SK-N-SH (cell line): ENCODE measurements around the gene CNDP2. TPM values are rescaled to one million over a fixed set of nuclear protein-coding genes. Genes with fewer than 3 reads are reported as not detected.

Experiments used
- CTCF ChIA-PET: fragments of 300-600, 350-600 bp; formaldehyde crosslinking; extraction: SDS; loops from one replicate; lab custom pipeline; 2021; lab: Yijun Ruan, JAX
- POLR2A ChIA-PET: fragments of 350-600 bp; sonication (Branson Sonifier 250); formaldehyde crosslinking; extraction: SDS; loops from one replicate; lab custom pipeline; 2020; ENCODE audit warnings: antibody characterized with exemption, inconsistent platforms; lab: Yijun Ruan, JAX
- DNase-seq: peaks from one replicate; pipeline ENCODE4 v3.0.0; 2012
- H2AFZ ChIP-seq: fragments of 200-600 bp; sonication (generic); 2 replicates; pipeline ENCODE4 v1.8.1; 2016; ENCODE audit warnings: antibody characterized with exemption, mild to moderate bottlenecking, low read depth
- H3F3A ChIP-seq: fragments of 200-600 bp; sonication (generic); replicated peaks from 2 replicates; pipeline ENCODE3; 2016; ENCODE audit warnings: antibody characterized with exemption, mild to moderate bottlenecking; ENCODE audit not compliant: insufficient read depth
- H3K27ac ChIP-seq, 2 experiments: fragments of 200-500 bp in 1 of 2; fragments of 200-600 bp in 1 of 2; sonication (Bioruptor generic) in 1 of 2; sonication (generic), shearing (Covaris generic) in 1 of 2; 2 replicates each; pipeline versions ENCODE4 v1.5.1 to v1.6.1; 2014 to 2016; ENCODE audit warnings: low read depth in 2 of 2, inconsistent platforms in 1 of 2, low read length in 1 of 2, mild to moderate bottlenecking in 1 of 2, mixed read lengths in 1 of 2
- H3K27me3 ChIP-seq: fragments of 200-600 bp; sonication (generic), shearing (Covaris generic); 2 replicates; pipeline ENCODE4 v1.6.1; 2016; ENCODE audit warnings: mixed run types; ENCODE audit not compliant: insufficient read depth
- H3K36me3 ChIP-seq, 2 experiments: fragments of 200-500 bp in 1 of 2; fragments of 200-600 bp in 1 of 2; sonication (Bioruptor generic) in 1 of 2; sonication (generic) in 1 of 2; replicated peaks in 1 of 2; 2 replicates each; pipeline versions ENCODE3 to v1.5.1; 2014 to 2016; ENCODE audit warnings: low read length in 1 of 2, mild to moderate bottlenecking in 1 of 2; ENCODE audit not compliant: insufficient read depth in 2 of 2, control insufficient read depth in 1 of 2
- H3K4me1 ChIP-seq, 2 experiments: fragments of 200-500 bp in 1 of 2; fragments of 200-600 bp in 1 of 2; sonication (Bioruptor generic) in 1 of 2; sonication (generic), shearing (Covaris generic) in 1 of 2; 2 replicates each; pipeline versions ENCODE4 v1.5.1 to v1.6.1; 2014 to 2016; ENCODE audit warnings: low read depth in 1 of 2, low read length in 1 of 2, mixed run types in 1 of 2; ENCODE audit not compliant: insufficient read depth in 2 of 2, control insufficient read depth in 1 of 2
- H3K4me2 ChIP-seq: fragments of 200-600 bp; sonication (generic), shearing (Covaris generic); 2 replicates; pipeline ENCODE4 v1.6.1; 2017; ENCODE audit warnings: mixed run types
- H3K4me3 ChIP-seq, 2 experiments: fragments of 200-500 bp in 1 of 2; fragments of 200-600 bp in 1 of 2; sonication (Bioruptor generic) in 1 of 2; sonication (generic), shearing (Covaris generic) in 1 of 2; 2 replicates each; pipeline versions ENCODE4 v1.5.1 to v1.8.1; 2014 to 2016; ENCODE audit warnings: low read depth in 2 of 2, inconsistent platforms in 1 of 2, low read length in 1 of 2, mild to moderate bottlenecking in 1 of 2, mixed read lengths in 1 of 2, moderate library complexity in 1 of 2
- H3K79me2 ChIP-seq: fragments of 200-600 bp; sonication (generic); 2 replicates; pipeline ENCODE4 v1.8.1; 2017; ENCODE audit warnings: mild to moderate bottlenecking; ENCODE audit not compliant: insufficient read depth
- H3K9ac ChIP-seq: fragments of 200-600 bp; sonication (generic); 2 replicates; pipeline ENCODE4 v1.6.1; 2017; ENCODE audit warnings: mixed run types
- H3K9me2 ChIP-seq: fragments of 200-600 bp; sonication (generic); 2 replicates; pipeline ENCODE4 v1.6.1; 2017; ENCODE audit warnings: mixed run types
- H3K9me3 ChIP-seq: fragments of 200-600 bp; sonication (generic); 2 replicates; pipeline ENCODE4 v1.6.1; 2017; ENCODE audit warnings: mixed run types, mild to moderate bottlenecking, moderate library complexity
- H4K20me1 ChIP-seq: fragments of 200-600 bp; sonication (generic); 2 replicates; pipeline ENCODE4 v1.6.1; 2017; ENCODE audit warnings: mild to moderate bottlenecking, mixed run types; ENCODE audit not compliant: insufficient read depth
- JUND ChIP-seq: IDR thresholded peaks from 2 replicates; pipeline ENCODE4 v1.4.0; 2012
- MEF2A ChIP-seq: IDR thresholded peaks from 2 replicates; pipeline ENCODE4 v1.4.0; 2012; ENCODE audit warnings: low read depth, borderline replicate concordance
- NFIC ChIP-seq: IDR thresholded peaks from 2 replicates; pipeline ENCODE4 v1.4.0; 2012; ENCODE audit warnings: borderline replicate concordance
- RAD21 ChIP-seq: IDR thresholded peaks from 2 replicates; pipeline ENCODE4 v1.6.1; 2012; ENCODE audit warnings: mild to moderate bottlenecking, low read length
- RCOR1 ChIP-seq: fragments of 150-350 bp; IDR thresholded peaks from 2 replicates; pipeline ENCODE4 v1.6.1; 2017; ENCODE audit warnings: antibody characterized with exemption, low read length
- YY1 ChIP-seq: IDR thresholded peaks from 2 replicates; pipeline ENCODE4 v1.4.0; 2012; ENCODE audit warnings: low read depth, mild to moderate bottlenecking
- ZBTB33 ChIP-seq: IDR thresholded peaks from 2 replicates; pipeline ENCODE4 v1.4.0; 2012; ENCODE audit warnings: low read depth, borderline replicate concordance
- WGBS: methylation state at CpG from one replicate; pipeline ENCODE4 v1.1.6; 2017; ENCODE audit warnings: low lambda C conversion rate; 5-methylcytosine and 5-hydroxymethylcytosine counted together
- polyA plus RNA-seq, 3 experiments: library from polyadenylated mRNA; depleted of rRNA; stranded (reverse); fragments of >200 nt; gene quantifications; 2 replicates each; pipeline ENCODE4 v1.2.3, GENCODE V29; 2012
- TF ChIP-seq, protein P1 (sequence below): IDR thresholded peaks from 2 replicates; pipeline ENCODE4 v1.6.1; 2012; ENCODE audit warnings: mild to moderate bottlenecking, low read depth, low read length, moderate library complexity
- TF ChIP-seq, protein P2 (sequence below): IDR thresholded peaks from 2 replicates; pipeline ENCODE4 v1.4.0; 2012; ENCODE audit warnings: low read depth

The CNDP2 gene
- polyA plus RNA-seq, 1 of the 3 experiments (the other 2 are of a cell fraction): 78.5 TPM

- ChIA-PET POLR2A (no interaction called here), CTCF (no interaction called here)
These were observed 36.4 kb downstream of the CNDP2 start for GRCh38 chr18:74532511-74533025.

More at GRCh38 chr18:74532511-74533025, 36.4 kb downstream of the CNDP2 start:
- H3K9me3 ChIP-seq: no peaks in the 10 kb centered on the region
- no peak for DNase-seq
- no peaks in the 10 kb centered on the region for H4K20me1 ChIP-seq
- H3K4me2 ChIP-seq: no peak overlapping the region
- no peaks in the 10 kb centered on the region for H3F3A ChIP-seq
- peaks cover 19% of the 10 kb centered on the region; the same call in 1 of the 2 replicates for H3K27me3 ChIP-seq
- H3K9me2 ChIP-seq: no peaks in the 10 kb centered on the region
- 36% methylated on average over 7 of the region's 9 CpGs for WGBS
- H2AFZ ChIP-seq: no peak overlapping the region
- H3K79me2 ChIP-seq: no peaks in the 10 kb centered on the region
- H3K36me3 ChIP-seq: no peaks in the 10 kb centered on the region
- TF ChIP-seq, protein P1, sequence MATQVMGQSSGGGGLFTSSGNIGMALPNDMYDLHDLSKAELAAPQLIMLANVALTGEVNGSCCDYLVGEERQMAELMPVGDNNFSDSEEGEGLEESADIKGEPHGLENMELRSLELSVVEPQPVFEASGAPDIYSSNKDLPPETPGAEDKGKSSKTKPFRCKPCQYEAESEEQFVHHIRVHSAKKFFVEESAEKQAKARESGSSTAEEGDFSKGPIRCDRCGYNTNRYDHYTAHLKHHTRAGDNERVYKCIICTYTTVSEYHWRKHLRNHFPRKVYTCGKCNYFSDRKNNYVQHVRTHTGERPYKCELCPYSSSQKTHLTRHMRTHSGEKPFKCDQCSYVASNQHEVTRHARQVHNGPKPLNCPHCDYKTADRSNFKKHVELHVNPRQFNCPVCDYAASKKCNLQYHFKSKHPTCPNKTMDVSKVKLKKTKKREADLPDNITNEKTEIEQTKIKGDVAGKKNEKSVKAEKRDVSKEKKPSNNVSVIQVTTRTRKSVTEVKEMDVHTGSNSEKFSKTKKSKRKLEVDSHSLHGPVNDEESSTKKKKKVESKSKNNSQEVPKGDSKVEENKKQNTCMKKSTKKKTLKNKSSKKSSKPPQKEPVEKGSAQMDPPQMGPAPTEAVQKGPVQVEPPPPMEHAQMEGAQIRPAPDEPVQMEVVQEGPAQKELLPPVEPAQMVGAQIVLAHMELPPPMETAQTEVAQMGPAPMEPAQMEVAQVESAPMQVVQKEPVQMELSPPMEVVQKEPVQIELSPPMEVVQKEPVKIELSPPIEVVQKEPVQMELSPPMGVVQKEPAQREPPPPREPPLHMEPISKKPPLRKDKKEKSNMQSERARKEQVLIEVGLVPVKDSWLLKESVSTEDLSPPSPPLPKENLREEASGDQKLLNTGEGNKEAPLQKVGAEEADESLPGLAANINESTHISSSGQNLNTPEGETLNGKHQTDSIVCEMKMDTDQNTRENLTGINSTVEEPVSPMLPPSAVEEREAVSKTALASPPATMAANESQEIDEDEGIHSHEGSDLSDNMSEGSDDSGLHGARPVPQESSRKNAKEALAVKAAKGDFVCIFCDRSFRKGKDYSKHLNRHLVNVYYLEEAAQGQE: no peak
- TF ChIP-seq MEF2A (no peak), YY1 (no peak), RAD21 (no peak), RCOR1 (no peak), ZBTB33 (no peak), JUND (no peak), NFIC (no peak)
- TF ChIP-seq, protein P2, sequence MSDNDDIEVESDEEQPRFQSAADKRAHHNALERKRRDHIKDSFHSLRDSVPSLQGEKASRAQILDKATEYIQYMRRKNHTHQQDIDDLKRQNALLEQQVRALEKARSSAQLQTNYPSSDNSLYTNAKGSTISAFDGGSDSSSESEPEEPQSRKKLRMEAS: no peak
- H3K27ac ChIP-seq: no peak overlapping the region
- H3K9ac ChIP-seq: no peak overlapping the region
- no peaks in the 10 kb centered on the region; a peak in 1 of 4 replicates for H3K4me1 ChIP-seq
- H3K4me3 ChIP-seq: no peak overlapping the region
